DOHH2 (cell line): ENCODE measurements around the gene DCLK1.

Source experiments
- H3F3A ChIP-seq: fragments of 200-600 bp; sonication (generic), shearing (Covaris generic); 2 replicates; pipeline ENCODE4 v1.6.0; 2016; ENCODE audit warnings: antibody characterized with exemption, mild to moderate bottlenecking; ENCODE audit not compliant: control insufficient read depth, insufficient read depth
- H3K27ac ChIP-seq: fragments of 200-600 bp; sonication (generic); 2 replicates; pipeline ENCODE4 v1.5.1; 2014; ENCODE audit warnings: low read depth, mild to moderate bottlenecking, low read length, moderate library complexity
- H3K27me3 ChIP-seq: fragments of 200-600 bp; sonication (generic); 2 replicates; pipeline ENCODE4 v1.6.1; 2014; ENCODE audit warnings: mild to moderate bottlenecking, low read length, mixed read lengths; ENCODE audit not compliant: control insufficient read depth
- H3K36me3 ChIP-seq: fragments of 200-600 bp; sonication (generic); 2 replicates; pipeline ENCODE4 v1.6.1; 2014; ENCODE audit warnings: mild to moderate bottlenecking, low read length, moderate library complexity, mixed read lengths; ENCODE audit not compliant: control insufficient read depth
- H3K4me1 ChIP-seq: fragments of 200-600 bp; sonication (generic); 2 replicates; pipeline ENCODE4 v1.6.1; 2014; ENCODE audit warnings: mild to moderate bottlenecking, low read length, mixed read lengths; ENCODE audit not compliant: control insufficient read depth
- H3K4me2 ChIP-seq: fragments of 200-600 bp; sonication (generic); 2 replicates; pipeline ENCODE4 v1.6.0; 2014; ENCODE audit warnings: mild to moderate bottlenecking, low read length, moderate library complexity
- H3K4me3 ChIP-seq: fragments of 200-600 bp; sonication (generic); 2 replicates; pipeline ENCODE4 v1.5.1; 2014; ENCODE audit warnings: mild to moderate bottlenecking, low read length, mixed read lengths
- H3K79me2 ChIP-seq: fragments of 200-600 bp; sonication (generic); 2 replicates; pipeline ENCODE4 v1.6.1; 2014; ENCODE audit warnings: mild to moderate bottlenecking, low read length, mixed read lengths; ENCODE audit not compliant: control insufficient read depth
- H3K9me2 ChIP-seq: fragments of 200-600 bp; sonication (generic); replicated peaks from 2 replicates; pipeline ENCODE4 v1.6.1; 2014; ENCODE audit warnings: mild to moderate bottlenecking, low read length, mixed read lengths; ENCODE audit not compliant: control insufficient read depth
- H3K9me3 ChIP-seq: fragments of 200-600 bp; sonication (generic); 2 replicates; pipeline ENCODE4 v1.6.1; 2014; ENCODE audit warnings: antibody characterized with exemption, low read length, mixed read lengths; ENCODE audit not compliant: control insufficient read depth, insufficient read depth
- H4K20me1 ChIP-seq: fragments of 200-600 bp; sonication (generic); 2 replicates; pipeline ENCODE4 v1.6.0; 2014; ENCODE audit warnings: low read depth, mild to moderate bottlenecking, antibody characterized with exemption, low read length, moderate library complexity; ENCODE audit not compliant: control insufficient read depth, insufficient read depth
- EZH2phosphoT487 ChIP-seq: fragments of 200-600 bp; sonication (generic); IDR thresholded peaks from 2 replicates; pipeline ENCODE4 v1.6.1; 2017; ENCODE audit warnings: borderline replicate concordance, mild to moderate bottlenecking, antibody characterized with exemption, low read length, moderate library complexity, mixed read lengths
- TF ChIP-seq, protein P1 (sequence below): fragments of 200-600 bp; sonication (generic); IDR thresholded peaks from one replicate; pipeline ENCODE4 v1.5.1; 2014; ENCODE audit warnings: antibody characterized with exemption, mild to moderate bottlenecking, low read depth, low read length; ENCODE audit not compliant: poor library complexity, severe bottlenecking

DCLK1 gene

GRCh38 chr13:35872369-35872768 lies 258.8 kb downstream of the DCLK1 start:
- H3K79me2 ChIP-seq = no peaks in the 10 kb centered on the region
- H3F3A ChIP-seq = no peaks in the 10 kb centered on the region
- H3K4me1 ChIP-seq = no peaks in the 10 kb centered on the region
- H3K27ac ChIP-seq = no peak overlapping the region
- H3K9me3 ChIP-seq = no peaks in the 10 kb centered on the region
- no peaks in the 10 kb centered on the region for H3K9me2 ChIP-seq
- H4K20me1 ChIP-seq = no peaks in the 10 kb centered on the region
- H3K4me3 ChIP-seq = no peak overlapping the region
- H3K36me3 ChIP-seq = no peaks in the 10 kb centered on the region
- no peak overlapping the region for H3K4me2 ChIP-seq
- no peaks in the 10 kb centered on the region for H3K27me3 ChIP-seq
- TF ChIP-seq, protein P1, sequence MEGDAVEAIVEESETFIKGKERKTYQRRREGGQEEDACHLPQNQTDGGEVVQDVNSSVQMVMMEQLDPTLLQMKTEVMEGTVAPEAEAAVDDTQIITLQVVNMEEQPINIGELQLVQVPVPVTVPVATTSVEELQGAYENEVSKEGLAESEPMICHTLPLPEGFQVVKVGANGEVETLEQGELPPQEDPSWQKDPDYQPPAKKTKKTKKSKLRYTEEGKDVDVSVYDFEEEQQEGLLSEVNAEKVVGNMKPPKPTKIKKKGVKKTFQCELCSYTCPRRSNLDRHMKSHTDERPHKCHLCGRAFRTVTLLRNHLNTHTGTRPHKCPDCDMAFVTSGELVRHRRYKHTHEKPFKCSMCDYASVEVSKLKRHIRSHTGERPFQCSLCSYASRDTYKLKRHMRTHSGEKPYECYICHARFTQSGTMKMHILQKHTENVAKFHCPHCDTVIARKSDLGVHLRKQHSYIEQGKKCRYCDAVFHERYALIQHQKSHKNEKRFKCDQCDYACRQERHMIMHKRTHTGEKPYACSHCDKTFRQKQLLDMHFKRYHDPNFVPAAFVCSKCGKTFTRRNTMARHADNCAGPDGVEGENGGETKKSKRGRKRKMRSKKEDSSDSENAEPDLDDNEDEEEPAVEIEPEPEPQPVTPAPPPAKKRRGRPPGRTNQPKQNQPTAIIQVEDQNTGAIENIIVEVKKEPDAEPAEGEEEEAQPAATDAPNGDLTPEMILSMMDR = no peak
- no peak for TF ChIP-seq EZH2phosphoT487

- no peaks in the 10 kb centered on the region for H3K9me2 ChIP-seq
- TF ChIP-seq, protein P1 = no peak
- no peak for TF ChIP-seq EZH2phosphoT487
Measured at GRCh38 chr13:35871561-35871960, 259.6 kb downstream of the DCLK1 start.

DNA sequence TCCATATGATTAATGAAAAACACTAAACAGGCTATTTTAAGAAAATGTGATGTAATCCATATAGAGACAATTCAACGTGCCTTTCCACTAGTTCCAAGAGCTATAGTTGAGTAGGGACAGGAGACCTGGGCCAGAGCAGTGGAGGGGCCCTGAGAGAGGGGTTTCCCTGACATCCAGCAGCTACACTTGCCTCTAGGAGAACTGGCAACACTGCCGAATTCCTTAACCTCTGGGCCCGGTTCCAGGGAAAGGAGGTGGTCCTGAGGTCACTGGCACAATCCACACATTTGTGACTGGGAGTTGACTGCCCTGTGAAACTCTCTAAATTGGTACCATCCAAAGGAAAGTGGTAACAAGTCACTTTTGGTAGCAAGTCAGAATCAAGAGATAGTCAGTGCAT lies 264.4 kb downstream of the DCLK1 start:
- no peaks in the 10 kb centered on the region for H3K79me2 ChIP-seq
- no peak overlapping the region for H3K4me2 ChIP-seq
- no peaks in the 10 kb centered on the region for H3K36me3 ChIP-seq
- no peaks in the 10 kb centered on the region for H3K9me3 ChIP-seq
- H3K27ac ChIP-seq = no peak overlapping the region
- no peak overlapping the region for H3K4me3 ChIP-seq
- no peaks in the 10 kb centered on the region for H4K20me1 ChIP-seq
- no peaks in the 10 kb centered on the region for H3K9me2 ChIP-seq
- no peaks in the 10 kb centered on the region for H3K27me3 ChIP-seq
- H3F3A ChIP-seq = no peaks in the 10 kb centered on the region
- no peaks in the 10 kb centered on the region for H3K4me1 ChIP-seq
- TF ChIP-seq, protein P1 = no peak
- no peak for TF ChIP-seq EZH2phosphoT487

More at GRCh38 chr13:35871561-35871960, 259.6 kb downstream of the DCLK1 start:
- H3K27me3 ChIP-seq = no peaks in the 10 kb centered on the region
- H3K4me2 ChIP-seq = no peak overlapping the region
- H4K20me1 ChIP-seq = no peaks in the 10 kb centered on the region
- no peaks in the 10 kb centered on the region for H3K36me3 ChIP-seq
- H3F3A ChIP-seq = no peaks in the 10 kb centered on the region
- no peaks in the 10 kb centered on the region for H3K4me1 ChIP-seq
- H3K9me3 ChIP-seq = no peaks in the 10 kb centered on the region
- no peak overlapping the region for H3K4me3 ChIP-seq
- no peaks in the 10 kb centered on the region for H3K79me2 ChIP-seq
- H3K27ac ChIP-seq = no peak overlapping the region
